Measurements from ENCODE around the gene VAMP5. TPM values are rescaled to one million over a fixed set of nuclear protein-coding genes. Genes with fewer than 3 reads are reported as not detected.

Gene VAMP5
- total RNA-seq, 1 experiment from 2014 or later = 0.59 TPM

DNA sequence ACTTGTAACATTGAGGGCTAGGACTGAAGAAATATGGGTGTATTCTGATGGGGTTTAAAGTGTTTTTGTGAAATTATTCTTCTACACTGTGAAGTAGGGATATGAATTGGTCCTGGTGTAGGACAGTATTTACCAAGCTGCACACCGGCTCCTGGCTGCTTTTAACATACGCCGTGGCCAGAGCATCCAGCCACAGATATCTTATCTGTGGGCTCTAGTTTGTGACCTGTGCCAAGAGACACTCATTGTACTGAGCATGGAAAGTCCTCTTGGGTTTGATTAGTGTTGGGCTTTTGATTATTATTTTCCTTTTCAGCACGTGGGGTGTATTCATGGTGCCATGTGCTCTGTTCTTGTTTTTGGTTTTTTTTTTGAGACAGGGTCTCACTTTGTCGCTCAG is 39.8 kb downstream of the VAMP5 start:
- Histone ChIP-seq H3K23me2 (ENCODE audit: insufficient read length, low read depth, low read length, poor library complexity, severe bottlenecking) (no peaks in the 10 kb centered on the region), H2BK15ac (ENCODE audit: low read depth, low read length) (no peak overlapping the region), H3K27me3 (ENCODE audit: insufficient read depth, low read length) (no peaks in the 10 kb centered on the region), H4K5ac (ENCODE audit: insufficient read length, low read depth, low read length) (no peak overlapping the region), H2BK5ac (ENCODE audit: insufficient read length, low read length) (no peak overlapping the region), H2BK12ac (ENCODE audit: insufficient read length, low read depth, low read length) (no peak overlapping the region), H3K9ac (ENCODE audit: extremely low read depth, insufficient read length, low read length) (no peak overlapping the region), H2BK120ac (ENCODE audit: low read depth, low read length, poor library complexity, severe bottlenecking) (no peak overlapping the region), H3K4me1 (ENCODE audit: insufficient read depth, low read length) (no peaks in the 10 kb centered on the region), H3K4me2 (ENCODE audit: insufficient read depth, insufficient read length, low read length) (no peak overlapping the region), H2AK5ac (ENCODE audit: insufficient read length, low read length) (no peak overlapping the region), H3K18ac (ENCODE audit: insufficient read length, low read depth, low read length) (no peak overlapping the region), H4K8ac (replicated peaks; ENCODE audit: insufficient read length, low read depth, low read length) (no peak overlapping the region), H3T11ph (ENCODE audit: low read length) (no peak overlapping the region), H3K4ac (ENCODE audit: low read depth, low read length) (no peak overlapping the region), H2AFZ (ENCODE audit: low read length) (no peak overlapping the region), H3K79me1 (ENCODE audit: insufficient read depth, low read depth, low read length, poor library complexity, severe bottlenecking) (peaks cover 7% of the 10 kb centered on the region), H3K9me3 (ENCODE audit: control insufficient read depth, low read depth, low read length) (no peaks in the 10 kb centered on the region), H3K14ac (ENCODE audit: insufficient read depth, low read length) (no peak overlapping the region), H3K23ac (ENCODE audit: insufficient read length, low read depth, low read length) (no peak overlapping the region), H3K79me2 (ENCODE audit: insufficient read depth, low read length) (no peaks in the 10 kb centered on the region), H4K91ac (ENCODE audit: insufficient read length, low read depth, low read length) (no peak overlapping the region), H3K56ac (ENCODE audit: insufficient read length, low read depth, low read length) (no peak overlapping the region), H4K20me1 (ENCODE audit: control insufficient read depth, insufficient read depth, insufficient read length) (no peaks in the 10 kb centered on the region), H3K27ac (ENCODE audit: insufficient read length, low read depth, low read length) (no peak overlapping the region), H2BK20ac (ENCODE audit: low read depth, low read length, poor library complexity, severe bottlenecking) (no peak overlapping the region)
- peak overlapping the region in 1 of 2 experiments; percentile 26; a peak in 2 of 5 replicates for H3K4me3 Mint-ChIP-seq
- no peak overlapping the region; a peak in 1 of 7 replicates for H3K27ac Mint-ChIP-seq
- no peaks in the 10 kb centered on the region for H3K4me1 Mint-ChIP-seq
- H3K9me3 Mint-ChIP-seq = no peaks in the 10 kb centered on the region
- no CpG with 5 or more reads among the region's 5 CpGs for WGBS (ENCODE audit: extremely low coverage, insufficient read length, low lambda C conversion rate)
- H3K36me3 Mint-ChIP-seq (ENCODE audit: insufficient read depth in 1 of 3, low read depth in 3 of 3) = peaks cover 47 to 82% (median 68%) of the 10 kb centered on the region in 3 experiments
- no peaks in the 10 kb centered on the region for H3K27me3 Mint-ChIP-seq (ENCODE audit: low read depth)
- no peak for DNase-seq
- no peak for TF ChIP-seq CTCF (conservative IDR thresholded peaks at IDR 0.05)

Data from H9 (cell line).